ENCODE data around the gene OR8B8.

DNA sequence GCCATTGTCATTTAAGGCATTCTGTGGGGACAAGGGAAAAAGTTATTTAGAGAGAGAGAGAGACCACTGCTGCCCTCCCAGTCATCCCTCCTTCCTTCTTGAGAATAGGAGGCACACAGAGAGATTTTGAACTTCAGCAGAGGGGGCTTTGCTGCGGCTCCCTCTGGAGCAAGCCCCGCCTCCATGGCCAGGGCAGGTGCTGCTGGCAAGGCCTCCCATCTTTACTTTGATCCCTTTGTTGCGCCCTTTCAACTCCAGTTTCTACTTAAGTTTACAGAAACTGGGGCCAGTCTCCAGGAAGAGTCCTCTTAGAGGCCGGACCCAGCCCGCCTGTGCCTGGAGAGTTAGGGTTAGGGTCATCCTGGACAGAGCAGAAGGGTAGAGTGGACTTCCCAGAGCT, 4.4 kb downstream of the OR8B8 start:
- TF ChIP-seq EP300 (IDR thresholded peaks at IDR 0.05; ENCODE audit: borderline replicate concordance in 1 of 2, control insufficient read depth in 1 of 2, low read depth in 2 of 2, low read length in 2 of 2): no peak
- no peak for TF ChIP-seq TAF1 (IDR thresholded peaks at IDR 0.05; ENCODE audit: borderline replicate concordance, low read depth, low read length)
- TF ChIP-seq RAD21 (IDR thresholded peaks at IDR 0.05; ENCODE audit: insufficient read depth, low read depth, low read length): no peak
- no peak for TF ChIP-seq NFYA (IDR thresholded peaks at IDR 0.05; ENCODE audit: borderline replicate concordance, low read depth, low read length)
- TF ChIP-seq, protein P1, sequence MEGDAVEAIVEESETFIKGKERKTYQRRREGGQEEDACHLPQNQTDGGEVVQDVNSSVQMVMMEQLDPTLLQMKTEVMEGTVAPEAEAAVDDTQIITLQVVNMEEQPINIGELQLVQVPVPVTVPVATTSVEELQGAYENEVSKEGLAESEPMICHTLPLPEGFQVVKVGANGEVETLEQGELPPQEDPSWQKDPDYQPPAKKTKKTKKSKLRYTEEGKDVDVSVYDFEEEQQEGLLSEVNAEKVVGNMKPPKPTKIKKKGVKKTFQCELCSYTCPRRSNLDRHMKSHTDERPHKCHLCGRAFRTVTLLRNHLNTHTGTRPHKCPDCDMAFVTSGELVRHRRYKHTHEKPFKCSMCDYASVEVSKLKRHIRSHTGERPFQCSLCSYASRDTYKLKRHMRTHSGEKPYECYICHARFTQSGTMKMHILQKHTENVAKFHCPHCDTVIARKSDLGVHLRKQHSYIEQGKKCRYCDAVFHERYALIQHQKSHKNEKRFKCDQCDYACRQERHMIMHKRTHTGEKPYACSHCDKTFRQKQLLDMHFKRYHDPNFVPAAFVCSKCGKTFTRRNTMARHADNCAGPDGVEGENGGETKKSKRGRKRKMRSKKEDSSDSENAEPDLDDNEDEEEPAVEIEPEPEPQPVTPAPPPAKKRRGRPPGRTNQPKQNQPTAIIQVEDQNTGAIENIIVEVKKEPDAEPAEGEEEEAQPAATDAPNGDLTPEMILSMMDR (IDR thresholded peaks at IDR 0.05 in 2 of 3, conservative IDR thresholded peaks at IDR 0.05 in 1 of 3; ENCODE audit: control insufficient read depth in 2 of 3, extremely low read depth in 1 of 3, insufficient read depth in 1 of 3, low read depth in 3 of 3, low read length in 3 of 3): no peak
- TF ChIP-seq, protein P2, sequence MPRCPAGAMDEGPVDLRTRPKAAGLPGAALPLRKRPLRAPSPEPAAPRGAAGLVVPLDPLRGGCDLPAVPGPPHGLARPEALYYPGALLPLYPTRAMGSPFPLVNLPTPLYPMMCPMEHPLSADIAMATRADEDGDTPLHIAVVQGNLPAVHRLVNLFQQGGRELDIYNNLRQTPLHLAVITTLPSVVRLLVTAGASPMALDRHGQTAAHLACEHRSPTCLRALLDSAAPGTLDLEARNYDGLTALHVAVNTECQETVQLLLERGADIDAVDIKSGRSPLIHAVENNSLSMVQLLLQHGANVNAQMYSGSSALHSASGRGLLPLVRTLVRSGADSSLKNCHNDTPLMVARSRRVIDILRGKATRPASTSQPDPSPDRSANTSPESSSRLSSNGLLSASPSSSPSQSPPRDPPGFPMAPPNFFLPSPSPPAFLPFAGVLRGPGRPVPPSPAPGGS (IDR thresholded peaks at IDR 0.05; ENCODE audit: borderline replicate concordance, insufficient read depth, low read depth, low read length, poor library complexity, severe bottlenecking): no peak
- TF ChIP-seq, protein P3, sequence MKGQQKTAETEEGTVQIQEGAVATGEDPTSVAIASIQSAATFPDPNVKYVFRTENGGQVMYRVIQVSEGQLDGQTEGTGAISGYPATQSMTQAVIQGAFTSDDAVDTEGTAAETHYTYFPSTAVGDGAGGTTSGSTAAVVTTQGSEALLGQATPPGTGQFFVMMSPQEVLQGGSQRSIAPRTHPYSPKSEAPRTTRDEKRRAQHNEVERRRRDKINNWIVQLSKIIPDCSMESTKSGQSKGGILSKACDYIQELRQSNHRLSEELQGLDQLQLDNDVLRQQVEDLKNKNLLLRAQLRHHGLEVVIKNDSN (IDR thresholded peaks at IDR 0.05; ENCODE audit: borderline replicate concordance, extremely low read length, insufficient read depth, low read depth, low read length): no peak
- TF ChIP-seq, protein P4, sequence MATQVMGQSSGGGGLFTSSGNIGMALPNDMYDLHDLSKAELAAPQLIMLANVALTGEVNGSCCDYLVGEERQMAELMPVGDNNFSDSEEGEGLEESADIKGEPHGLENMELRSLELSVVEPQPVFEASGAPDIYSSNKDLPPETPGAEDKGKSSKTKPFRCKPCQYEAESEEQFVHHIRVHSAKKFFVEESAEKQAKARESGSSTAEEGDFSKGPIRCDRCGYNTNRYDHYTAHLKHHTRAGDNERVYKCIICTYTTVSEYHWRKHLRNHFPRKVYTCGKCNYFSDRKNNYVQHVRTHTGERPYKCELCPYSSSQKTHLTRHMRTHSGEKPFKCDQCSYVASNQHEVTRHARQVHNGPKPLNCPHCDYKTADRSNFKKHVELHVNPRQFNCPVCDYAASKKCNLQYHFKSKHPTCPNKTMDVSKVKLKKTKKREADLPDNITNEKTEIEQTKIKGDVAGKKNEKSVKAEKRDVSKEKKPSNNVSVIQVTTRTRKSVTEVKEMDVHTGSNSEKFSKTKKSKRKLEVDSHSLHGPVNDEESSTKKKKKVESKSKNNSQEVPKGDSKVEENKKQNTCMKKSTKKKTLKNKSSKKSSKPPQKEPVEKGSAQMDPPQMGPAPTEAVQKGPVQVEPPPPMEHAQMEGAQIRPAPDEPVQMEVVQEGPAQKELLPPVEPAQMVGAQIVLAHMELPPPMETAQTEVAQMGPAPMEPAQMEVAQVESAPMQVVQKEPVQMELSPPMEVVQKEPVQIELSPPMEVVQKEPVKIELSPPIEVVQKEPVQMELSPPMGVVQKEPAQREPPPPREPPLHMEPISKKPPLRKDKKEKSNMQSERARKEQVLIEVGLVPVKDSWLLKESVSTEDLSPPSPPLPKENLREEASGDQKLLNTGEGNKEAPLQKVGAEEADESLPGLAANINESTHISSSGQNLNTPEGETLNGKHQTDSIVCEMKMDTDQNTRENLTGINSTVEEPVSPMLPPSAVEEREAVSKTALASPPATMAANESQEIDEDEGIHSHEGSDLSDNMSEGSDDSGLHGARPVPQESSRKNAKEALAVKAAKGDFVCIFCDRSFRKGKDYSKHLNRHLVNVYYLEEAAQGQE (IDR thresholded peaks at IDR 0.05; ENCODE audit: low read depth, low read length): no peak
